Activated T-helper 1 cell treated with anti-CD3 and anti-CD28 coated beads, Interleukin-12 subunit alpha, Interleukin-12 subunit beta, Interleukin-2, Interleukin-4 antibody, amounts not matched to agents 30 ng/mL and 10 ng/mL and 1 ng/mL, durations not matched to agents 14 hours and 24 hours and 36 hours (primary cell): ENCODE measurements around the gene SMIM5. TPM values are rescaled to one million over a fixed set of nuclear protein-coding genes. Genes with fewer than 3 reads are reported as not detected.

ENCODE experiments used
- DNase-seq: peaks from one replicate; pipeline ENCODE4 v3.0.0; 2021; ENCODE audit warnings: low spot score
- H3K27ac Mint-ChIP-seq: one replicate; pipeline ENCODE4 v1.8.0; 2021; ENCODE audit warnings: mild to moderate bottlenecking, mixed read lengths
- H3K27me3 Mint-ChIP-seq: one replicate; pipeline ENCODE4 v1.8.0; 2022; ENCODE audit warnings: mild to moderate bottlenecking, moderate library complexity, mixed read lengths; ENCODE audit not compliant: insufficient read depth
- H3K36me3 Mint-ChIP-seq: one replicate; pipeline ENCODE4 v1.8.0; 2021; ENCODE audit warnings: low read depth, mixed read lengths
- H3K4me1 Mint-ChIP-seq: one replicate; pipeline ENCODE4 v1.8.0; 2021; ENCODE audit warnings: low read depth, mixed read lengths
- H3K4me3 Mint-ChIP-seq: one replicate; pipeline ENCODE4 v1.8.0; 2021; ENCODE audit warnings: mild to moderate bottlenecking, moderate library complexity, mixed read lengths
- H3K9me3 Mint-ChIP-seq: one replicate; pipeline ENCODE4 v1.8.0; 2021; ENCODE audit warnings: mixed read lengths
- intact Hi-C: fragments of 100-400 bp; cut with micrococcal nuclease; formaldehyde crosslinking; loops from one replicate; pipeline ENCODE4 v1.15.1; 2024
- total RNA-seq: library from RNA; stranded (reverse); gene quantifications from 2 replicates; pipeline ENCODE4 v1.2.3, GENCODE V29; 2022

The SMIM5 gene
- total RNA-seq, 1 donor from 2014 or later = not detected

GRCh38 chr17:75611851-75612429 lies 21.3 kb upstream of the SMIM5 start:
- no peaks in the 10 kb centered on the region for H3K9me3 Mint-ChIP-seq
- no peak overlapping the region for H3K4me3 Mint-ChIP-seq
- H3K27me3 Mint-ChIP-seq = no peaks in the 10 kb centered on the region
- no peaks in the 10 kb centered on the region for H3K36me3 Mint-ChIP-seq
- DNase-seq = no peak
- H3K4me1 Mint-ChIP-seq = no peaks in the 10 kb centered on the region
- no peak overlapping the region for H3K27ac Mint-ChIP-seq
- intact Hi-C loops = no loop called here

GRCh38 chr17:75612906-75613626 lies 20.2 kb upstream of the SMIM5 start:
- Mint-ChIP-seq H3K4me1 (no peaks in the 10 kb centered on the region), H3K4me3 (no peak overlapping the region), H3K27me3 (no peaks in the 10 kb centered on the region), H3K36me3 (no peaks in the 10 kb centered on the region), H3K27ac (no peak overlapping the region), H3K9me3 (no peaks in the 10 kb centered on the region)
- intact Hi-C loops = no loop called here
- no peak for DNase-seq

- Mint-ChIP-seq H3K27ac (no peak overlapping the region), H3K4me3 (no peak overlapping the region), H3K4me1 (no peaks in the 10 kb centered on the region)
These were observed 19.2 kb upstream of the SMIM5 start for GRCh38 chr17:75614006-75614405.

GRCh38 chr17:75614556-75615270 lies 18.5 kb upstream of the SMIM5 start:
- Mint-ChIP-seq H3K27ac (no peak overlapping the region), H3K9me3 (no peaks in the 10 kb centered on the region), H3K36me3 (no peaks in the 10 kb centered on the region), H3K4me3 (no peak overlapping the region), H3K4me1 (no peaks in the 10 kb centered on the region), H3K27me3 (no peaks in the 10 kb centered on the region)
- intact Hi-C loops = no loop called here
- no peak for DNase-seq

More at GRCh38 chr17:75614006-75614405, 19.2 kb upstream of the SMIM5 start:
- Mint-ChIP-seq H3K36me3 (no peaks in the 10 kb centered on the region), H3K9me3 (no peaks in the 10 kb centered on the region), H3K27me3 (no peaks in the 10 kb centered on the region)
- intact Hi-C loops = no loop called here
- DNase-seq = no peak

- no peak overlapping the region for H3K27ac Mint-ChIP-seq
- H3K4me1 Mint-ChIP-seq = no peaks in the 10 kb centered on the region
- intact Hi-C loops = no loop called here
- no peaks in the 10 kb centered on the region for H3K27me3 Mint-ChIP-seq
- H3K4me3 Mint-ChIP-seq = no peak overlapping the region
- H3K36me3 Mint-ChIP-seq = no peaks in the 10 kb centered on the region
- H3K9me3 Mint-ChIP-seq = no peaks in the 10 kb centered on the region
- no peak for DNase-seq
These were observed 17.9 kb upstream of the SMIM5 start for GRCh38 chr17:75615301-75615700.

- DNase-seq = no peak
- no peaks in the 10 kb centered on the region for H3K27me3 Mint-ChIP-seq
- H3K27ac Mint-ChIP-seq = no peak overlapping the region
- H3K4me3 Mint-ChIP-seq = no peak overlapping the region
- intact Hi-C loops = no loop called here
- no peaks in the 10 kb centered on the region for H3K36me3 Mint-ChIP-seq
- no peaks in the 10 kb centered on the region for H3K4me1 Mint-ChIP-seq
- no peaks in the 10 kb centered on the region for H3K9me3 Mint-ChIP-seq
These were observed 16.6 kb upstream of the SMIM5 start for GRCh38 chr17:75616521-75617122.

GRCh38 chr17:75617218-75617617 lies 16.0 kb upstream of the SMIM5 start:
- no peaks in the 10 kb centered on the region for H3K4me1 Mint-ChIP-seq
- no peak overlapping the region for H3K4me3 Mint-ChIP-seq
- no peaks in the 10 kb centered on the region for H3K9me3 Mint-ChIP-seq
- DNase-seq = no peak
- H3K36me3 Mint-ChIP-seq = no peaks in the 10 kb centered on the region
- H3K27me3 Mint-ChIP-seq = no peaks in the 10 kb centered on the region
- intact Hi-C loops = no loop called here
- H3K27ac Mint-ChIP-seq = no peak overlapping the region

GRCh38 chr17:75617675-75618074 lies 15.6 kb upstream of the SMIM5 start:
- no peak overlapping the region for H3K4me3 Mint-ChIP-seq
- intact Hi-C loops = no loop called here
- DNase-seq = no peak
- H3K27ac Mint-ChIP-seq = no peak overlapping the region
- H3K36me3 Mint-ChIP-seq = no peaks in the 10 kb centered on the region
- H3K4me1 Mint-ChIP-seq = no peaks in the 10 kb centered on the region
- no peaks in the 10 kb centered on the region for H3K27me3 Mint-ChIP-seq
- no peaks in the 10 kb centered on the region for H3K9me3 Mint-ChIP-seq

GRCh38 chr17:75619506-75620431 lies 13.5 kb upstream of the SMIM5 start:
- no peak overlapping the region for H3K4me3 Mint-ChIP-seq
- H3K27me3 Mint-ChIP-seq = no peaks in the 10 kb centered on the region
- intact Hi-C loops = no loop called here
- H3K36me3 Mint-ChIP-seq = no peaks in the 10 kb centered on the region
- H3K27ac Mint-ChIP-seq = no peak overlapping the region
- no peaks in the 10 kb centered on the region for H3K4me1 Mint-ChIP-seq
- no peaks in the 10 kb centered on the region for H3K9me3 Mint-ChIP-seq
- no peak for DNase-seq

GRCh38 chr17:75621489-75621888 lies 11.7 kb upstream of the SMIM5 start:
- H3K4me1 Mint-ChIP-seq = no peaks in the 10 kb centered on the region
- H3K27me3 Mint-ChIP-seq = no peaks in the 10 kb centered on the region
- H3K4me3 Mint-ChIP-seq = no peak overlapping the region
- intact Hi-C loops = no loop called here
- DNase-seq = no peak
- no peak overlapping the region for H3K27ac Mint-ChIP-seq
- H3K9me3 Mint-ChIP-seq = no peaks in the 10 kb centered on the region
- H3K36me3 Mint-ChIP-seq = no peaks in the 10 kb centered on the region

GRCh38 chr17:75622076-75622475 lies 11.2 kb upstream of the SMIM5 start:
- intact Hi-C loops = no loop called here
- Mint-ChIP-seq H3K27ac (peak overlapping the region; percentile 19), H3K36me3 (no peaks in the 10 kb centered on the region), H3K4me3 (no peak overlapping the region), H3K27me3 (no peaks in the 10 kb centered on the region), H3K4me1 (no peaks in the 10 kb centered on the region), H3K9me3 (no peaks in the 10 kb centered on the region)
- DNase-seq = no peak

GRCh38 chr17:75622771-75623273 lies 10.4 kb upstream of the SMIM5 start:
- Mint-ChIP-seq H3K4me3 (no peak overlapping the region), H3K4me1 (no peaks in the 10 kb centered on the region), H3K36me3 (no peaks in the 10 kb centered on the region), H3K27ac (no peak overlapping the region), H3K27me3 (no peaks in the 10 kb centered on the region), H3K9me3 (no peaks in the 10 kb centered on the region)
- DNase-seq = no peak
- intact Hi-C loops = no loop called here
